Hematopoietic multipotent progenitor cell treated with erythropoietin and hydrocortisone succinate and interleukin-3 and kit ligand, for 6 days (in vitro differentiated cells): ENCODE measurements around the gene TMEM129.
"Not testable (repeated sequence)": the region's sequence is repeated elsewhere in the genome, so short reads cannot be mapped to it uniquely, and the experiment has no call there.

Experiments used
- DNase-seq: peaks from one replicate; pipeline ENCODE4 v3.0.0-alpha.2; 2015

TMEM129 gene

GRCh38 chr4:1690698-1691097 is 30.4 kb downstream of the TMEM129 start:
- DNase-seq = no peak

DNA sequence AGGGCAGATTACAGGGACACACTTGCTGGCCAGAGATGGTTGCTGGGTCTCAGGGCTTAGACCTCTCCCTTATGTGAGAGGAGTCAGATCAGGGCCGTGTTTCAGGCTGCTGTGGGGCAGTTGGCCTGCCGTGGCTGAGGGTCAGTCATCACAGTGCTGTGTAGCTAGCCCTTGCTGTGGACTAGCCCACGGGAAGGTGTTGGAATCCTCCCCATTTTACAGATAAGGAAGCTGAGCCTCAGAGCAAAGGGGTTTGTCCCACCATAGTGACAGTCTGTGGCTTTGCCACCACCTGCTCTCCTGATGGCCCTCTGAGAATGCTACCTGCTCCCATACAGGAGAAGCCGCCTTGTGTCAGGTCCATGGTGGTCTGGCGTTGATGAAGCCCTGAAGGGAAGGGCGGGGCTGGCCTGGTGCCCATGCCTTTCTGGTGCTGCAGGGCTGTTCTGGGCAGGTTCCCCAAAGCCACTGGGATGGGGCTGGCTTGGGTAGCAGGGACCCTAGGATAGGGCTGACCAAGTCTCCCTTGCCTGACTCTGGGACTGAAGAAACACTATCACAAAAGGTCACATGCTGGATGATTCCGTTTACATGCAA is 34.6 kb downstream of the TMEM129 start:
- no peak for DNase-seq

- DNase-seq = no peak
Observed at GRCh38 chr4:1685235-1686150, 35.6 kb downstream of the TMEM129 start.

- no peak for DNase-seq
Observed at GRCh38 chr4:1684506-1685234, 36.5 kb downstream of the TMEM129 start.

- DNase-seq = peak; percentile 93
Observed at GRCh38 chr4:1683736-1684505, 37.2 kb downstream of the TMEM129 start, which contains the start of gene FAM53A. Gene FAM53A, minus strand, starts transcription at chr4:1684313. Its CDS starts 15,572 bp downstream, at chr4:1668741.

DNA sequence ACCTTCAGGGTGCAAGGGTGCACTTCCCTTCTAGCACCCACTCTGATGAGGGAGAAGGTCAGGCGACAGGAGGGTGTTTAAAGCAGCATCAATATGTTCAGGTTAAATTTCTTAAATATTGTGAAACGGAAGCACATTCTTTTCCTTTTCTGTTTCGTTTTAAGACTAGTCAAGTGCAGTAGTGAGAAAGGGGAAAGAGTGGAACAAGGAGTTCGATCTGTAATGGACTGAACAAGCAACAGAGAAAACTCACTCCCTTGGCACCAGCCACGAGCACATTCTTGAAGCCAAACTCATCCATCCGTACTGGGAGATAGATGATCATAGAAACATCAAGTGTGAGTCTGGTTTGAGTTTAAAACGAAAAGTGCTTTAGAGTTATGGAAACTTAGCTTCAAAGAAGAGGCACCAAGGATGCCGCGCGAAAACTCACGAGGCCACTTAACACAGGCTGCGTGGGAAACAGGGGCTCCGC is 37.8 kb downstream of the TMEM129 start:
- peak; percentile 49 for DNase-seq

DNA sequence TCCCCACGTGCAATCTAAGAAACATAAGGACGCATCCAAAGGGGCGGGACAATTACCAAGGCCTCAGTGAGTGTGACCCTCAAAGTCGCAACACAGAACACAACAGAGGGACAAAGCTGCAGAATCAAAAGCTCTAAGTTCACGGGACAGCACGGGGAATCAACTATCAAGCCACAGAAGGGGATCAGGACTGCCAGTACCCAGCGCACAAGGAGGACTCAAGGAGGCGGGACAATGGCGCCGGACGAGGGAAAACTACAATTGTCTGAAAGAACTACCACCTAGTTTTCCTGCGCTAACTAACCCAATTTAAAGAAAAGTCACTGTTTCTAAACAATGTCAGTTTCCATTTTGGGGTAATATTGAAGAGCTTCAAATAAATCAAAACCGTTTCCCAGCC is 38.3 kb downstream of the TMEM129 start:
- no peak for DNase-seq

GRCh38 chr4:1678244-1678643 is 42.9 kb downstream of the TMEM129 start:
- DNase-seq = no peak

GRCh38 chr4:1676605-1677525 is 44.3 kb downstream of the TMEM129 start:
- peak; percentile 90 for DNase-seq

- no peak for DNase-seq
Observed at GRCh38 chr4:1675802-1676137, 45.4 kb downstream of the TMEM129 start.

DNA sequence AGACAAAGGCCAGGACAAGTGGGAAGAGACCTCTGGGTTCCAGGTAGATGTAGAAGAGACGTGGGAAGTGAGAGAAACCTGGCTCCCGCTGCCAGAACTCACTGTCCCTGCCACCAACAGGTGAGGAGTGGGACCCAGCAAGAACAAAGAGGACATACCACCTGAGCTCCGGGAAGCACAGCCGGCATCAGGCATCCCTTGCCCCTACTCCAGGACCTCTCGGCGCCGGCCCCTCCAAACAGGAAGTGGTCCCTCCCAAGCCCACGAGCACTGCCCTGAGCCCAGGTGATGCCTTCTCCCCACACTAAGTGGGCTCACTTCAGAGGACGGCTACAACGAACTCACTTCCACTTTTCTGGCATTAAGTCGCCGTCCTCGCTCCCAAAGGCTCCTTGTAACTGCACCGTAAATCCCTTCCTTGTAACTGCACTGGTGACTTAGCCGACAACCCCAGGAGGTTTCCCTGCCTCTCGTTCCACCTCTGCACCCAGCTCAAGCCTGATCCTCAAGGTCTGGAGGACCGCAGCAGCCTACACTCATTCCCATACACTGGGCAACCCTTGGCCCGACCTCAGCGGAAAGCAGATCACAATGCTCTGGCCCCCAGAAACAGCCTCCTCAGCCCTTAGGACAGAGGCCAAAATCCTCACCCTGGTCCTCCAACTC is 45.9 kb downstream of the TMEM129 start:
- DNase-seq = no peak

- DNase-seq = no peak
Observed at GRCh38 chr4:1674682-1675081, 46.4 kb downstream of the TMEM129 start.

DNA sequence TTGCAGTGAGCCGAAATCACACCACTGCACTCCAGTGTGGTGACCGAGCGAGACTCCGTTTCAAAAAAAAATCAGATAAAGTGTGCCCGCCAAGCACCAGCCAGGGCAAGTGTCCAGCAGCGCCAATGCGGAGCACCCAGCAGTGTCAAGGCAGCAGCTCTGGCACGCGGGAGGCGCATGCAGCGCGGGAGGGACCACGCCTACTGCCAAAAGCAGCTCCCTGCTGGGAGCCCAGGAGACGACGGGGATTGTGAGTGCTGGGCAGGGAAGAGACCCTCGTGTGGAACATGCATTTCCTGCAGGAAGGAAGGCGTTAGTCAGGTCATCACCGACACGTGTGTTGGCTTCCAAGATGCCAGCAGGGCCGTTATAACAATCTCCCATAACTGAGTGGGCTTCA is 47.5 kb downstream of the TMEM129 start:
- no peak for DNase-seq

DNA sequence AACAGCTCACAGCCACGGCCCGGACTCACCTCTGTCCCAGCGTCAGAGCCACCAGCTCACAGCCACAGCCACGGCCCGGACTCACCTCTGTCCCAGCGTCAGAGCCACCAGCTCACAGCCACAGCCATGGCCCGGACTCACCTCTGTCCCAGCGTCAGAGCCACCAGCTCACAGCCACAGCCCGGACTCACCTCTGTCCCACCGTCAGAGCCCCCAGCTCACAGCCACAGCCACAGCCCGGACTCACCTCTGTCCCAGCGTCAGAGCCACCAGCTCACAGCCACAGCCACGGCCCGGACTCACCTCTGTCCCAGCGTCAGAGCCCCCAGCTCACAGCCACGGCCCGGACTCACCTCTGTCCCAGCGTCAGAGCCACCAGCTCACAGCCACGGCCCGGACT is 50.1 kb downstream of the TMEM129 start:
- DNase-seq = not testable (repeated sequence)

DNA sequence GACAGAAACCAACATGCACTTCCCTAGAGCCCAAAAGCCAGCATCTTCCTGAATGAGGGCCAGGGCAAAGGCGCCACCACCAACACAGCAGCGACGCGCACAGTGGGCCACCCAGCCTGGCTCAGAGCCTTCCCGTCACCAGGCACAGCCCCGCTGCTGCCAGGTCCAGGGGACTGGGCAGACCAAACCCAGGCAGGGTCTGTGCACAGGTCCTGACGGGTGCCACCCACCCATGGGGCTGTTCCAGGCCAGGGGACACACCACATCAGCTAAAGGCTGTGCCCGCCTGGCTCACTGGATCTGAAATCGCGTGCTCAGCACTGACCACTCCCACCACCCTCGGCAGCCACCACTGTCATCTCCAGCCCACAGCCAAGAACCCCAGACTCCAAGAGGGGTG is 50.8 kb downstream of the TMEM129 start:
- DNase-seq = no peak

DNA sequence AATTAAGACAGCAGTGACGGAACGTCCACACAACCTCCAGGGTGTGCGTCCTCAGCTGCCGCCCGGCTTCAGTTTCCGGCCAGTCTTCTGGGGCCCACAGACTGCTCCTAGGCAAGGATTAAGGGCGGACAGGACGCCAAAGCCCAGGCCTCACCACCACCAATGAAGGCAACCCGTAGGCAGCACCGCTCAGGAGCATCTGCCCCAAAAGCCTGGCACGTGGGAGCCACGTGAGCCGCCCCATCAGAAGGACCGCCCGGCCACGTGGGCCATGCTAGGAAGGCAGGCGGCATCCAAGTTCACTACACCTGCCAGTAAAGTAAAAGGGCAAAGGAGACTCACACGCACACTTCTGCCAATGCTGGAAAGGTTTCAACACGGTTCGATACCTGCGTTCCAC is 51.3 kb downstream of the TMEM129 start:
- DNase-seq = no peak

DNA sequence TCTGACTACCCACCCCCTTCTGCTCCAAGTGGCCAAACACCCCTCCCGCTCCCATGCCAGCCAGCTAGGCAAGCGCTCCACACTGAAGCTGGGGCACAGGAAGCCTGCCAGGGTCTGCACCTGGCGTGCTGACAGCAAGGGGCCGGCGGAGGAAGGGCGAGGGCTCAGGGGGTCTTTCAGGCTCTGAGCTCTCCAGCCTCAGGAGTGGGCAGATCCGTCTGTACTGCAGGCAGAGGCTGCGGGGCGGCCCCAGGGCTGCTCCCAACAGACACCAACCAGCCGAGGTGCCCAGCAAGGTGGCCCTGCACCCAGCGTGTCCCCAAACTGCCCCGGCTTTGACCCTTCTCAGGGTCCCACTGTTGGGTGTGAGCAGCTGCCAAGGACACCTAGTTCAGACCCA is 51.9 kb downstream of the TMEM129 start:
- DNase-seq = no peak

GRCh38 chr4:1668488-1668840 is 52.7 kb downstream of the TMEM129 start:
- DNase-seq = no peak

DNA sequence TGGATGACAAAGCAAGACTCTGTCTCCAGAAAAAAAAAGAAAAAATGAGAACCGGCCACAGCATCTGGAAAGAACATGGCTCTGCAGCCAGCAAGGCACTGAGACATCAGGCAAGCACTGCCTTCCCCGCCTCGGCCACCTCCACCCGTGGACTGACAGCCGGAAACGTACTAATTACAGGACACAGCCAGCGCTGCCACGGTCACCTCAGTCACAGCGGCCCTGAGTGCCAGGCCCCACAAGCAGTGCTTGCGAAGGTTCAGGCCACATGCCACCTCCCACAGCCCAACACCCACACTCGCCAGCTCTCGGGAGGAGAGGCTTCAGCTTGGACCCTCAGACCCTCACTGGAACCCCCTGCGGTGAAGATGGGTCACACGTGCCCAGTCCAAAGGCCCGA is 53.9 kb downstream of the TMEM129 start:
- DNase-seq = no peak

GRCh38 chr4:1666391-1666790 is 54.7 kb downstream of the TMEM129 start:
- DNase-seq = no peak
